Activated CD8-positive, alpha-beta T cell treated with anti-CD3 and anti-CD28 coated beads for 36 hours (primary cell): ENCODE measurements around the gene TGM3. TPM values are rescaled to one million over a fixed set of nuclear protein-coding genes. Genes with fewer than 3 reads are reported as not detected.

Source experiments
- ATAC-seq: fragments of 200-7000 bp; cut with Tn5 transposase; one replicate; pipeline ENCODE4 v1.10.0; 2021; ENCODE audit warnings: mild to moderate bottlenecking, moderate library complexity
- CTCF ChIA-PET: fragments of 350-600 bp; sonication (Branson Sonifier 250); formaldehyde crosslinking; loops from one replicate; lab custom pipeline; 2021; ENCODE audit warnings: antibody characterized with exemption; lab: Charles Lee
- POLR2A ChIA-PET: fragments of 350-600 bp; sonication (Branson Sonifier 250); formaldehyde crosslinking; loops from one replicate; lab custom pipeline; 2021; ENCODE audit warnings: antibody characterized with exemption; lab: Charles Lee
- DNase-seq: peaks from one replicate; pipeline ENCODE4 v3.0.0-alpha.2; 2020
- H3K27ac Mint-ChIP-seq: one replicate; pipeline ENCODE4 v1.8.0; 2021; ENCODE audit warnings: mild to moderate bottlenecking, mixed read lengths
- H3K27me3 Mint-ChIP-seq: one replicate; pipeline ENCODE4 v1.8.0; 2021; ENCODE audit warnings: mixed read lengths
- H3K36me3 Mint-ChIP-seq: one replicate; pipeline ENCODE4 v1.8.0; 2021; ENCODE audit warnings: low read depth, mixed read lengths
- H3K4me1 Mint-ChIP-seq: one replicate; pipeline ENCODE4 v1.8.0; 2021; ENCODE audit warnings: low read depth, mixed read lengths
- H3K4me3 Mint-ChIP-seq: one replicate; pipeline ENCODE4 v1.8.0; 2021; ENCODE audit warnings: mild to moderate bottlenecking, moderate library complexity, mixed read lengths
- H3K9me3 Mint-ChIP-seq: one replicate; pipeline ENCODE4 v1.8.0; 2021; ENCODE audit warnings: mixed read lengths
- CTCF ChIP-seq: fragments of 200-600 bp; IDR thresholded peaks from one replicate; pipeline ENCODE4 v1.8.0; 2022; ENCODE audit warnings: antibody characterized with exemption, mild to moderate bottlenecking
- intact Hi-C: fragments of 100-400 bp; cut with micrococcal nuclease; formaldehyde crosslinking; loops from one replicate; pipeline ENCODE4 v1.10.0; 2022
- total RNA-seq, 2 experiments: library from RNA; stranded (reverse); gene quantifications; one replicate each; pipeline ENCODE4 v1.2.3, GENCODE V29; 2021

TGM3 gene
- total RNA-seq, 2 experiments from 2014 or later, result not detected

GRCh38 chr20:2311329-2311728 is 15.5 kb downstream of the TGM3 start:
- no peak for ATAC-seq

GRCh38 chr20:2312876-2313275 is 17.1 kb downstream of the TGM3 start:
- ChIA-PET CTCF (no interaction called here), POLR2A (interaction anchor here (1.3 kb wide), 1 partner anchor 13 kb away, joined by 3 read pairs; no protein-coding TSS in a partner anchor)
- H3K27me3 Mint-ChIP-seq, result no peaks in the 10 kb centered on the region
- intact Hi-C loops, result no loop called here
- H3K4me3 Mint-ChIP-seq, result no peak overlapping the region
- H3K4me1 Mint-ChIP-seq, result no peaks in the 10 kb centered on the region
- no peaks in the 10 kb centered on the region for H3K9me3 Mint-ChIP-seq
- TF ChIP-seq CTCF, result no peak
- H3K36me3 Mint-ChIP-seq, result no peaks in the 10 kb centered on the region
- DNase-seq, result no peak
- H3K27ac Mint-ChIP-seq, result no peak overlapping the region
- ATAC-seq, result no peak

More at GRCh38 chr20:2311329-2311728, 15.5 kb downstream of the TGM3 start:
- Mint-ChIP-seq H3K4me1 (no peaks in the 10 kb centered on the region), H3K36me3 (no peaks in the 10 kb centered on the region), H3K9me3 (no peaks in the 10 kb centered on the region), H3K4me3 (no peak overlapping the region), H3K27me3 (no peaks in the 10 kb centered on the region), H3K27ac (no peak overlapping the region)
- ChIA-PET CTCF (no interaction called here), POLR2A (no interaction called here)
- intact Hi-C loops, result no loop called here
- DNase-seq, result no peak
- no peak for TF ChIP-seq CTCF

- TF ChIP-seq CTCF, result no peak
- Mint-ChIP-seq H3K36me3 (no peaks in the 10 kb centered on the region), H3K27ac (no peak overlapping the region), H3K4me1 (no peaks in the 10 kb centered on the region), H3K27me3 (no peaks in the 10 kb centered on the region), H3K9me3 (no peaks in the 10 kb centered on the region), H3K4me3 (no peak overlapping the region)
- ATAC-seq (no peak), DNase-seq (no peak)
- intact Hi-C loops, result no loop called here
- POLR2A ChIA-PET, result interaction anchor here (1.3 kb wide), 1 partner anchor 14 kb away, joined by 3 read pairs; no protein-coding TSS in a partner anchor
- CTCF ChIA-PET, result no interaction called here
These were observed 17.5 kb downstream of the TGM3 start for GRCh38 chr20:2313316-2313715.

- Mint-ChIP-seq H3K27ac (no peak overlapping the region), H3K36me3 (no peaks in the 10 kb centered on the region), H3K4me3 (no peak overlapping the region), H3K9me3 (peaks cover 6% of the 10 kb centered on the region), H3K27me3 (peaks cover 3% of the 10 kb centered on the region), H3K4me1 (no peaks in the 10 kb centered on the region)
- ATAC-seq, result no peak
- ChIA-PET CTCF (no interaction called here), POLR2A (interaction anchor here (0.7 kb wide), 1 partner anchor 15 kb away, joined by 3 read pairs; no protein-coding TSS in a partner anchor)
- TF ChIP-seq CTCF, result no peak
- no peak for DNase-seq
- intact Hi-C loops, result no loop called here
These were observed 19.1 kb downstream of the TGM3 start for GRCh38 chr20:2314759-2315439.

GRCh38 chr20:2315440-2315778 is 19.6 kb downstream of the TGM3 start:
- ChIA-PET CTCF (no interaction called here), POLR2A (no interaction called here)
- Mint-ChIP-seq H3K4me1 (no peaks in the 10 kb centered on the region), H3K36me3 (no peaks in the 10 kb centered on the region), H3K9me3 (peaks cover 6% of the 10 kb centered on the region), H3K4me3 (no peak overlapping the region), H3K27ac (no peak overlapping the region), H3K27me3 (peaks cover 3% of the 10 kb centered on the region)
- no peak for ATAC-seq
- intact Hi-C loops, result no loop called here
- no peak for TF ChIP-seq CTCF
- DNase-seq, result no peak
